NT2/D1 (cell line): ENCODE measurements around the gene PSME2.

ENCODE experiments used
- YY1 ChIP-seq: IDR thresholded peaks from 2 replicates; pipeline ENCODE4 v1.6.1; 2011; ENCODE audit not compliant: insufficient read length, insufficient read depth
- ZNF274 ChIP-seq: IDR thresholded peaks from 2 replicates; pipeline ENCODE4 v1.6.1; 2011; ENCODE audit warnings: mild to moderate bottlenecking, low read depth, low read length

DNA sequence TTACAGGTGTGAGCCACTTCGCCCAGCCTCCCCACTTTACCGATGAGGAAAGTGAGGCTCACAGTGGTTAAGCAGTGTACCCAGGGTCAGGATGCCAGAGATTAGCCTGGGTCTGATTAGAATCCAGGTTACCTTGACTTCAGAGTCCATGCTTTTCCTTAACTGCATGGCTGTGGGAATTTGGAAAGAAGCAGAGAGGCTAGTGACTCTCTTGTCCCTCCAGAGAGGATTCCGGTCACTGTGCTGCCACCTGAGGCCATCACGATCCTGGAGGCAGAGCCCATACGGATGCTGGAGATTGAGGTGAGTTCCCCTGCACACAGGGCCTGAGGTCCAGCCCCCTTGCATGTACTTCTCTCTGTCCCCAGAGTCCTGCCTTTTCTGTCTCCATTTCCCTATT is 30.2 kb upstream of the PSME2 start:
- TF ChIP-seq YY1: no peak
- no peak for TF ChIP-seq ZNF274
